Retina (tissue), 1 donor: ENCODE measurements around the gene CRIM1.

Experiments used
- DNase-seq: peaks from one replicate; pipeline ENCODE4 v3.0.0-alpha.2; 2016

CRIM1 gene

GRCh38 chr2:36376319-36376765, 20.8 kb downstream of the CRIM1 start:
- no peak for DNase-seq

GRCh38 chr2:36376992-36377738, 21.6 kb downstream of the CRIM1 start:
- DNase-seq = no peak

- DNase-seq = no peak
These were observed 24.3 kb downstream of the CRIM1 start for GRCh38 chr2:36379710-36380448.

GRCh38 chr2:36380624-36381481, 25.3 kb downstream of the CRIM1 start:
- no peak for DNase-seq

GRCh38 chr2:36381993-36382392, 26.4 kb downstream of the CRIM1 start:
- DNase-seq = no peak

- no peak for DNase-seq
These were observed 26.9 kb downstream of the CRIM1 start for GRCh38 chr2:36382472-36382871.

GRCh38 chr2:36383726-36384125, 28.1 kb downstream of the CRIM1 start:
- DNase-seq = no peak

- DNase-seq = no peak
These were observed 28.9 kb downstream of the CRIM1 start for GRCh38 chr2:36384454-36384853.

- DNase-seq = no peak
These were observed 30.0 kb downstream of the CRIM1 start for GRCh38 chr2:36385603-36386002.

- no peak for DNase-seq
These were observed 31.8 kb downstream of the CRIM1 start for GRCh38 chr2:36387258-36387916.

GRCh38 chr2:36388472-36388871, 32.9 kb downstream of the CRIM1 start:
- no peak for DNase-seq

- DNase-seq = no peak
These were observed 33.5 kb downstream of the CRIM1 start for GRCh38 chr2:36389091-36389564.

GRCh38 chr2:36389577-36389976, 34.0 kb downstream of the CRIM1 start:
- no peak for DNase-seq

- DNase-seq = no peak
These were observed 37.1 kb downstream of the CRIM1 start for GRCh38 chr2:36392571-36393255.

GRCh38 chr2:36393738-36394256, 38.2 kb downstream of the CRIM1 start:
- no peak for DNase-seq

- no peak for DNase-seq
These were observed 39.2 kb downstream of the CRIM1 start for GRCh38 chr2:36394804-36395203.

GRCh38 chr2:36395866-36396265, 40.3 kb downstream of the CRIM1 start:
- no peak for DNase-seq

- DNase-seq = no peak
These were observed 41.4 kb downstream of the CRIM1 start for GRCh38 chr2:36396878-36397539.

- no peak for DNase-seq
These were observed 42.3 kb downstream of the CRIM1 start for GRCh38 chr2:36397728-36398413.

GRCh38 chr2:36399050-36399449, 43.5 kb downstream of the CRIM1 start:
- no peak for DNase-seq
